Spleen (tissue), 11 donors: ENCODE results near the gene TAS2R60. TPM values are rescaled to one million over a fixed set of nuclear protein-coding genes. Genes with fewer than 3 reads are reported as not detected.
"Not testable (repeated sequence)": the region's sequence is repeated elsewhere in the genome, so short reads cannot be mapped to it uniquely, and the experiment has no call there.

Source experiments
- DNase-seq: peaks from one replicate; pipeline ENCODE4 v3.0.0-alpha.2; 2020
- H3K27ac ChIP-seq, 8 donors: fragments of 200-600 bp; sonication (generic) in 7 of 8; 1 replicate in 4 of 8; 2 replicates in 4 of 8; pipeline versions ENCODE4 v1.5.0 to v1.8.0; 2016 to 2021; ENCODE audit warnings: inconsistent platforms in 4 of 8, mild to moderate bottlenecking in 4 of 8, moderate library complexity in 1 of 8
- H3K27me3 ChIP-seq, 7 donors: fragments of 200-600 bp; sonication (generic) in 6 of 7; replicated peaks in 1 of 7; 1 replicate in 4 of 7; 2 replicates in 3 of 7; pipeline versions ENCODE4 v1.5.0 to v1.8.0; 2016 to 2021; ENCODE audit warnings: inconsistent platforms in 3 of 7, mild to moderate bottlenecking in 1 of 7
- H3K36me3 ChIP-seq, 6 donors: fragments of 200-600 bp; sonication (generic) in 5 of 6; 1 replicate in 4 of 6; 2 replicates in 2 of 6; pipeline versions ENCODE4 v1.5.0 to v1.8.0; 2016 to 2021; ENCODE audit warnings: inconsistent platforms in 2 of 6
- H3K4me1 ChIP-seq, 6 donors: fragments of 200-600 bp; sonication (generic) in 5 of 6; 1 replicate in 3 of 6; 2 replicates in 3 of 6; pipeline versions ENCODE4 v1.5.0 to v1.8.0; 2016 to 2021; ENCODE audit warnings: inconsistent platforms in 3 of 6
- H3K4me3 ChIP-seq, 8 donors: fragments of 200-600 bp; sonication (generic) in 7 of 8; 1 replicate in 4 of 8; 2 replicates in 4 of 8; pipeline versions ENCODE4 v1.5.0 to v1.8.0; 2016 to 2021; ENCODE audit warnings: inconsistent platforms in 4 of 8, mild to moderate bottlenecking in 4 of 8, moderate library complexity in 2 of 8
- H3K9me3 ChIP-seq, 8 donors: fragments of 200-600 bp; sonication (generic) in 7 of 8; 1 replicate in 4 of 8; 2 replicates in 4 of 8; pipeline versions ENCODE4 v1.5.0 to v1.8.0; 2016 to 2021; ENCODE audit warnings: inconsistent platforms in 4 of 8
- POLR2A ChIP-seq, 3 donors: fragments of 450-650 bp; IDR thresholded peaks; one replicate each; pipeline ENCODE4 v1.5.1; 2017; ENCODE audit warnings: antibody characterized with exemption in 3 of 3, mild to moderate bottlenecking in 1 of 3
- POLR2AphosphoS5 ChIP-seq, 3 donors: sonication (generic); formaldehyde crosslinking; IDR thresholded peaks; one replicate each; pipeline ENCODE4 v1.5.1; 2017; ENCODE audit warnings: antibody characterized with exemption in 3 of 3
- WGBS, 5 donors: extraction: QIAGEN DNeasy Blood & Tissue Kit in 3 of 5; methylation state at CpG; one replicate each; pipeline versions ENCODE4 v1.1.5 to v1.1.7; 2013 to 2018; 5-methylcytosine and 5-hydroxymethylcytosine counted together
- intact Hi-C: fragments of 100-400 bp; cut with DNase I; formaldehyde crosslinking; loops from one replicate; pipeline ENCODE4 v1.15.0; 2023; ENCODE audit warnings: low total_unique reads
- polyA plus RNA-seq, 3 donors: library from polyadenylated mRNA; stranded (reverse); fragments of 200-250 nt; gene quantifications; one replicate each; pipeline ENCODE4 v1.2.1, GENCODE V29; 2013
- total RNA-seq, 7 donors: library from RNA; depleted of rRNA in 3 of 7; stranded (reverse); fragments of >200 nt in 3 of 7; fragmentation: NEBNext Ultra II Directional in 4 of 7; extraction: Animal tissue kit (Norgen Biotek cat#: 25700) in 4 of 7; gene quantifications; one replicate each; pipeline versions ENCODE4 v1.1.0 to v1.2.1, GENCODE V29; 2016 to 2021
- TF ChIP-seq, protein P1 (sequence below), 11 experiments: fragments of 200-600 bp in 7 of 11; fragments of 450-650 bp in 4 of 11; sonication (generic) in 4 of 11; IDR thresholded peaks in 8 of 11; conservative IDR thresholded peaks in 3 of 11; 1 replicate in 7 of 11; 2 replicates in 4 of 11; pipeline versions ENCODE4 v1.4.0 to v1.8.0; 2016 to 2021; ENCODE audit warnings: antibody characterized with exemption in 11 of 11, inconsistent platforms in 4 of 11, mild to moderate bottlenecking in 1 of 11
- donor health status: healthy with polysubstance abuse.
- donor health status: DM: no; HTN: no; CAD: no; lungs with moderate emphysema.
- donor health status: DM: no; HTN: no; CAD: no.
- donor health status: Bipolar disorder and iron deficiency.
- donor health status: healthy.
- donor health status: DM: no; HTN: no; CAD: no.
- donor health status: DM: yes; HTN: yes; CAD: no.

Gene TAS2R60
- total and polyA plus RNA-seq, 10 donors: 0.30 to 2.2 (median 0.85) TPM; not detected in 5

- H3K36me3 ChIP-seq: no peaks in the 10 kb centered on the region
- intact Hi-C loops: no loop called here
- WGBS, 5 donors: 78 to 88% (median 82%) methylated on average over 8 of the region's 8 CpGs
These were observed 30.1 kb upstream of the TAS2R60 start for GRCh38 chr7:143413123-143413522.

GRCh38 chr7:143415209-143415608 is 28.0 kb upstream of the TAS2R60 start:
- H3K4me3 ChIP-seq, H3K36me3 ChIP-seq, DNase-seq, H3K9me3 ChIP-seq, intact Hi-C loops, H3K27ac ChIP-seq: not testable (repeated sequence)
- Histone ChIP-seq H3K27me3 (peaks cover 0 to 53% (median 0%) of the 10 kb centered on the region in 7 donors), H3K4me1 (peaks cover 0 to 37% (median 9%) of the 10 kb centered on the region in 6 donors)
- 78 to 93% (median 83%) methylated on average over 6 to 7 of the region's 7 CpGs for WGBS, 5 donors

More at GRCh38 chr7:143413123-143413522, 30.1 kb upstream of the TAS2R60 start:
- H3K4me3 ChIP-seq: no peak overlapping the region
- TF ChIP-seq POLR2AphosphoS5 (IDR thresholded peaks at IDR 0.05) (no peak), POLR2A (IDR thresholded peaks at IDR 0.05) (no peak)
- TF ChIP-seq, protein P1, sequence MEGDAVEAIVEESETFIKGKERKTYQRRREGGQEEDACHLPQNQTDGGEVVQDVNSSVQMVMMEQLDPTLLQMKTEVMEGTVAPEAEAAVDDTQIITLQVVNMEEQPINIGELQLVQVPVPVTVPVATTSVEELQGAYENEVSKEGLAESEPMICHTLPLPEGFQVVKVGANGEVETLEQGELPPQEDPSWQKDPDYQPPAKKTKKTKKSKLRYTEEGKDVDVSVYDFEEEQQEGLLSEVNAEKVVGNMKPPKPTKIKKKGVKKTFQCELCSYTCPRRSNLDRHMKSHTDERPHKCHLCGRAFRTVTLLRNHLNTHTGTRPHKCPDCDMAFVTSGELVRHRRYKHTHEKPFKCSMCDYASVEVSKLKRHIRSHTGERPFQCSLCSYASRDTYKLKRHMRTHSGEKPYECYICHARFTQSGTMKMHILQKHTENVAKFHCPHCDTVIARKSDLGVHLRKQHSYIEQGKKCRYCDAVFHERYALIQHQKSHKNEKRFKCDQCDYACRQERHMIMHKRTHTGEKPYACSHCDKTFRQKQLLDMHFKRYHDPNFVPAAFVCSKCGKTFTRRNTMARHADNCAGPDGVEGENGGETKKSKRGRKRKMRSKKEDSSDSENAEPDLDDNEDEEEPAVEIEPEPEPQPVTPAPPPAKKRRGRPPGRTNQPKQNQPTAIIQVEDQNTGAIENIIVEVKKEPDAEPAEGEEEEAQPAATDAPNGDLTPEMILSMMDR (IDR thresholded peaks at IDR 0.05 in 8 of 11, conservative IDR thresholded peaks at IDR 0.05 in 3 of 11): no peak
- peaks cover 0 to 74% (median 0%) of the 10 kb centered on the region in 7 donors for H3K27me3 ChIP-seq
- H3K9me3 ChIP-seq: no peaks in the 10 kb centered on the region
- peaks cover 9 to 58% (median 30%) of the 10 kb centered on the region in 6 donors for H3K4me1 ChIP-seq
- peak overlapping the region in 3 of 8 donors; percentile 15 to 80 (median 23) for H3K27ac ChIP-seq
- DNase-seq: no peak

DNA sequence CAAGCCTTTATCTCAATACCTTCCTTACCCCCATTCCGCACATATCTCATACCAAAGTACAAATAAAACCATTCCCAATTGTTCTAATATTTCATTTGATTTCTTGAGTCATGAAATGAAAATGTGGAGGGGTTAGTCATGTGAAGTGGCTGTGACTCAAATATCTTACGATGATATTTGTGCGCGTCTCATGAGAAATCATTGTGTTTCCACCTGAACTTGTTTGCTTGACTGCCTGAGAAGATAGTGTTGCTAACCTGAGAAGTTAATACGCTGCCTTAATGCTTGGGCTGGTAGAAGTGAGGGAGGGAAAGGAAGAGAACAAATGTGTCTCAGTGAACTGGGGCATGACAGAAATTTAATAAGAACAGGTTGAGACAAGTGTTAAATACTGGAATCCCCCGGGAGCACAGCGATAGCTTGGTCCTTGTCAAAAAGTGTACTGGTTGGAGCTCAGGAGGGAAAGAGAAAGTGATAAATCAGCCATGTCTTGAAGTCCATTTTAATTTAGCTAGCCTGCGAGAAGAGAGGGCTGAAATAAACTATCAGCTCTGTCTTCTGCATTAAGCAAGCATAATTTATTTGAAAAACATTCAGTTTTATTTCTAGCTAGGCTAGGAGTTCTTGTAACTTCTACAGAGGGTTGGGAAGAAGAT is 27.4 kb upstream of the TAS2R60 start:
- no peak for DNase-seq
- Histone ChIP-seq H3K9me3 (peaks cover 0 to 7% (median 0%) of the 10 kb centered on the region in 8 donors), H3K4me3 (no peak overlapping the region), H3K27ac (no peak overlapping the region), H3K4me1 (peaks cover 0 to 31% (median 5%) of the 10 kb centered on the region in 6 donors), H3K27me3 (peaks cover 0 to 48% (median 0%) of the 10 kb centered on the region in 7 donors), H3K36me3 (no peaks in the 10 kb centered on the region)
- 74 to 85% (median 83%) methylated on average over 8 of the region's 8 CpGs for WGBS, 5 donors
- intact Hi-C loops: loop anchor here (2.0 kb wide), 1 partner anchor 175 kb away; no protein-coding TSS in a partner anchor
- TF ChIP-seq POLR2AphosphoS5 (IDR thresholded peaks at IDR 0.05): no peak
- TF ChIP-seq, protein P1 (IDR thresholded peaks at IDR 0.05 in 8 of 11, conservative IDR thresholded peaks at IDR 0.05 in 3 of 11): no peak
- no peak for TF ChIP-seq POLR2A (IDR thresholded peaks at IDR 0.05)

DNA sequence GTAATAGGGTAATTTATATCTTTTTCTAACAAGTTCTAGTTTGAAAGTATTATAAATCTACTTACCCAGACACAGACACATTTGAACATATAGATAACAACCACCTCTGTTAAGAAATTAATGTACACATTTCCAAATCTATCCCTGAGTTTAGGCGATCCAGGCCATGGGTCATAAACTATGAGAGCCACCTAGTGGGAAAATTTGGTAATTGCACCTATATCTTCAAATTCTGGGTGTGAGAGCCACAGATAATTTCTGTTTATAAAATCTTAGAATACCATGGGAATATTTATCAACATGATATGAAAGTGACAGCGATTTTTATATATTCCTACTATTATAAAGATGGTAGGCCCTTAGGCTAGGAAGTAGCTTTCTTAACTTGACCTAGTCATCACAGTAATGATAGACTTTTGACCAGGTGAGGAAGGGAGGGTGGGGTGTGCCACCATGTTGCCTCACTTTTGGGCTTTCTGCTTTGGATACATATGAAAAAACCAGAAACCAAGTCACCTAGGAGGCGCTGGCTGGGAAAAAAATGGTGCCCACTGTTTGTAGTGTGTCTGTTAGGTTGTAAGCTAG is 26.6 kb upstream of the TAS2R60 start:
- Histone ChIP-seq H3K27ac (no peak overlapping the region), H3K4me3 (no peak overlapping the region), H3K4me1 (peaks cover 0 to 23% (median 2%) of the 10 kb centered on the region in 6 donors), H3K27me3 (peaks cover 0 to 42% (median 0%) of the 10 kb centered on the region in 7 donors), H3K9me3 (peaks cover 0 to 10% (median 0%) of the 10 kb centered on the region in 8 donors), H3K36me3 (no peaks in the 10 kb centered on the region)
- WGBS, 5 donors: 5 to 15% (median 12%) methylated on average over 3 of the region's 3 CpGs
- no peak for TF ChIP-seq POLR2A (IDR thresholded peaks at IDR 0.05)
- TF ChIP-seq POLR2AphosphoS5 (IDR thresholded peaks at IDR 0.05): no peak
- TF ChIP-seq, protein P1 (IDR thresholded peaks at IDR 0.05 in 8 of 11, conservative IDR thresholded peaks at IDR 0.05 in 3 of 11): peak; percentile 58 to 85 (median 78)
- intact Hi-C loops: loop anchor here (2.0 kb wide), 1 partner anchor 176 kb away; no protein-coding TSS in a partner anchor
- DNase-seq: no peak
